MG63 (cell line): ENCODE results near the gene LDHA. TPM values are rescaled to one million over a fixed set of nuclear protein-coding genes. Genes with fewer than 3 reads are reported as not detected.
"Not testable (repeated sequence)": the region's sequence is repeated elsewhere in the genome, so short reads cannot be mapped to it uniquely, and the experiment has no call there.

ENCODE experiments used
- DNase-seq: peaks from one replicate; pipeline ENCODE4 v3.0.0-alpha.2; 2020
- H3K27me3 ChIP-seq: fragments of 250-450 bp; sonication (Bioruptor Pico); 2 replicates; pipeline ENCODE4 v1.5.1; 2020; ENCODE audit warnings: mild to moderate bottlenecking, moderate library complexity
- H3K36me3 ChIP-seq: fragments of 250-450 bp; sonication (Bioruptor Pico); 2 replicates; pipeline ENCODE4 v1.5.1; 2020; ENCODE audit warnings: mild to moderate bottlenecking, moderate library complexity
- H3K4me3 ChIP-seq: fragments of 250-450 bp; sonication (Bioruptor Pico); 2 replicates; pipeline ENCODE4 v1.5.1; 2020; ENCODE audit warnings: mild to moderate bottlenecking, moderate library complexity
- H3K9me3 ChIP-seq: fragments of 250-450 bp; sonication (Bioruptor Pico); 2 replicates; pipeline ENCODE4 v1.5.1; 2020; ENCODE audit warnings: mild to moderate bottlenecking, moderate library complexity
- total RNA-seq: library from RNA; depleted of rRNA; stranded (reverse); fragments of >200 nt; shearing (Covaris generic); gene quantifications from 2 replicates; pipeline ENCODE4 v1.2.3, GENCODE V29; 2014; ENCODE audit warnings: low replicate concordance

The LDHA gene
- total RNA-seq, 1 experiment from 2014 or later = 319 TPM

DNA sequence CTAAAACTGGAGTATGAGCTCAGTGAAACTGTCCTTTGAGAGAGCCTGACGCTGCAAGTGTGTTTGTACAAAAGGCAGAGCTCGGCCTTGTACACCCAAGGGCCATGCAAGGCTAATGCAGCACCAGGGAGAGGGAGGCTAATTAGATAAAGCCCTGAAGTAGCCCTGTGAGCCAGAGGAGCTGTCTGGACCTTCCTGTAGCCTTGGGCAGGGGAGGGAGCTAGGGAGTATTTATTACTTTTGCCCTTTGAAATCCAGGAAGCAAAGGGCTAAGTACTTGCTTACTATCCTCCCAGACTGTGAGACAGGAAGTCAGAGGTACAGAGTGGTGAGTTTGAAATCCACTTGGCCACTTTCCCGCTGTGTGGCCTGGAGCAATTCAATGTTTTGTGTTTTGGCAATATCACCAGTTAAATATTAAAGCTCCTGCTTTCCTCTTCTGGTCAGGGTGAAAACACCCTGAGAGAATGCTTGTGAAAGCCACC, 10.2 kb upstream of the LDHA start:
- H3K27me3 ChIP-seq = no peaks in the 10 kb centered on the region
- H3K36me3 ChIP-seq = no peaks in the 10 kb centered on the region
- peak; percentile 73 for DNase-seq
- no peaks in the 10 kb centered on the region for H3K9me3 ChIP-seq
- no peak overlapping the region for H3K4me3 ChIP-seq

DNA sequence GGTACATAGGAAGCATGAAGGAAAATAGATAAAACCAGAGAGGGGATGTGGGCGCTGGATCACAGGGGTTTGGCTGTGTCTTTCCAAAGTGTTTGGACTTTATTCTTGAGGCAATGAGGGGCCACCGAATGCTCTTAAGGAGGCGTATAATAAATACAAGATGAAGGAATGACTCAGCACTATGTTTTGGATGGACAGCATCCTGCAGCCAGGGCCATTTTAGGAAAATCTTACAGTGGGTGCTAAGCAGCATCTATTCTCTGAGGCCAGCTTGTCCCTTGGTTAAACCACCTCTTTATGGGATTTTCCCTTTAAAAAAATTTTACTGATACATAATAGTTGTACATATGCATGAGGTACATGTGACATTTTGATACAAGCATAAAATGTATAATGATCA, 4.3 kb upstream of the LDHA start:
- Histone ChIP-seq H3K4me3 (no peak overlapping the region), H3K27me3 (no peaks in the 10 kb centered on the region), H3K9me3 (no peaks in the 10 kb centered on the region), H3K36me3 (peaks cover 5% of the 10 kb centered on the region)
- no peak for DNase-seq

DNA sequence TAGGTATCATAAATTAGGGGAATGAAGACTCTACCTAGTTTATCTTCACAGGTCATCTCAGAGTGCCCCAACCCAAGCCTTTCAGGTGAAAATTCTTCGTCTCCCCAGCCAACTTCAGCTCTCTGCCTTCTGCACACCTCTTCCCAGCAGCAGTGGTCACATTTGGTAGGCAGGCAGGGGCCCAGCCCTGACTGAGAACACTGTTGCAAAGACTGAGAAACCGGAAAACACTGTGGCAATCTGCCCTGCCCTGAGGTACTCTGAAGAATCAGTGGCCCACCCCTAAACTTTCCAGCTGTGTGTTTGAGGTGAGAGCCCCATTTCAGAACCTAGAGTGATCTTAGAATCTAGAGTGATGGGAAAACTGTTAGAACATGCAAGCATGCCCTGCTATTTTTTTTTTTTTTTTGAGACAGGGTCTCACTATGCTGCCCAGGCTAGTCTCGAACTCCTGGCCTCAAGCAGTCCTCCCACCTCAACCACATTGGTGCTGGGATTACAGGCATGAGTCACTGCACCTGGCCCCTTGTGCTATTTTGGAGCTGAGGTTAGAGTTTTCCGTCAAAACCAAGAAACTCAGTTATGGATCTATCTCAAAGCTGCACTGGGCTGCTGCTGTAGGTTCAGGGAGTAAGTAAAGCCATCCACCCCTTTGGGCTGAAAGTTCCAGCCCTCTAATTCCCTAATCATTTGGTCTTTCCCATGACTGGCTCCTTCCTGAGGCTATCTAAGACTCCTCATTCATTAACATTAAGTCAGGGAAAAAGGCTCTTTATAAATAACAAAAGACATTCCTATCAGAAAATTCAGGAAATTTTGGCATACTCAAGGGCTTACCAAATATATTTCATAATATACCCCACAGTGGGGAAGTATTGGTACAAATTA, 1.7 kb upstream of the LDHA start:
- Histone ChIP-seq H3K36me3 (peaks cover 27% of the 10 kb centered on the region), H3K27me3 (no peaks in the 10 kb centered on the region), H3K9me3 (no peaks in the 10 kb centered on the region), H3K4me3 (no peak overlapping the region)
- DNase-seq = no peak

DNA sequence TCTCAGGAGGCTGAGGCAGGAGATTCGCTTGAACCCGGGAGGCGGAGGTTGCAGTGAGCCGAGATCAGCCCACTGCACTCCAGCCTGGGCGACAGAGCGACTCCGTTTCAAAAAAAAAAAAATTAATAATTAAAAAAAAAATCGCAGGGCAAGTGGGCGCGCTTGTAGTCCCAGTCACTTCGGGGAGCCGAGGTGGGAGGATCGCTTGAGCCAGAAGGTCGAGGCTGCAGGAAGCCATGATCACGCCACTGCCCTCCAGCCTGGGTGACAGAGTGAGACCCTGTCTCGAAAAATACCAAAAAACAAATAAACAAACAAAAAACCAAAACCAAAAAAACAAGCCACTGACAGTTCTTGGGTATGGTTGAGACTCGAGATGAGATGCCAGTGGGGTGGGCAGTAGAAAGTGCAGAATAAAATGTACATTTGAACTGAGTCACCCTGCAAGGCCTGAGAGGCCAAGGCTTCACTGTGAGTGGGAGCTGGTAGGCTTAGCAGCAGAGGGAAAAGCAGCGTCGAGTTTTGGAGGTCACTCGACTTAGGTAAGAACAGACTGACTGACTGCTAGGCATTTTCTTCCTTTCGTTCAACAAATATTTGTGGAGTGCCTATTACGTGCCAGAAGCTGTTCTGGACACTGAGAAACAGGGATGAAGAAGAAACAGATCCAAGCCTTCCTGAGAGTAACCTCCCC, 635 bp upstream of the LDHA start:
- DNase-seq = no peak
- no peaks in the 10 kb centered on the region for H3K27me3 ChIP-seq
- H3K36me3 ChIP-seq = peaks cover 35% of the 10 kb centered on the region
- H3K9me3 ChIP-seq = no peaks in the 10 kb centered on the region
- H3K4me3 ChIP-seq = peak overlapping the region; percentile 94

DNA sequence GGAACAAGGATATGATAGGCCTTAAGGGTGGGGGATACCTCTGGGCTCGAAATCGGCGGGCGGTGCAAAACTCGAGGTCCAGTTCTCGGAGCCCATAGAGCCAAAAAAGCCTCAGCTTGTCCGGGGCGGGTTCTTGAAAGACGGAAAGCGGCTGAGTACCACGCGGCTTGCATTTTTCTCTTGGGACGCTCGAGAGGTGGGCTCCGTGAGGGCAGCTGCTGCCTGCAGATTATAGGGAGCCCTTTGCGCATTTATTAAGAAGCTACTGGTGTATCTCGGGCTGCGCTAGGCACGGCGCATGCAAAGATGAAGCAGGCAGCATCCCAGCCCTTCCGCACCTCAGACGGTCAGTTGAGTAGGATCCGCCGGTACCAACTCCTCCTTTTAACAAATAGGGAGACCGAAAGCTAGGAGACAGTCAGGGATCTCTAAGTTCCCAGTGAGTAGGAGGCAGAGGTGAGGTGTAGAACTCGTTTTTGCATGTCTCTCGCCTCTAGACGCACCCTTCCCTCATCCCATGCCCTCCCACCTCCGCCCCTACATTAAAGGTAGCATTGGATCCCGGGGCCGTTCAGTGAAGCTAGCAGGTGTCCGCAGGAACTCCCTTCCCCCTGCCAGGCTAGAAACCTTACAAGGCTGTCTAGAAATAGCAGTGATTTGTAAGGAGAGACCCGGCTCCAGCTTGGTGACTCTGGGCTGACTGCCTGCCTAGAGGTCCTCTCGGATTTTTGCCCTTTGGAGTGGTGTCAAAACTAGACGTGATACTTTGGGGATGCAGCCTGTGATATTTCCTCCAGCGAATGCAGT, 768 bp downstream of the LDHA start:
- no peak for DNase-seq
- peaks cover 49% of the 10 kb centered on the region for H3K36me3 ChIP-seq

DNA sequence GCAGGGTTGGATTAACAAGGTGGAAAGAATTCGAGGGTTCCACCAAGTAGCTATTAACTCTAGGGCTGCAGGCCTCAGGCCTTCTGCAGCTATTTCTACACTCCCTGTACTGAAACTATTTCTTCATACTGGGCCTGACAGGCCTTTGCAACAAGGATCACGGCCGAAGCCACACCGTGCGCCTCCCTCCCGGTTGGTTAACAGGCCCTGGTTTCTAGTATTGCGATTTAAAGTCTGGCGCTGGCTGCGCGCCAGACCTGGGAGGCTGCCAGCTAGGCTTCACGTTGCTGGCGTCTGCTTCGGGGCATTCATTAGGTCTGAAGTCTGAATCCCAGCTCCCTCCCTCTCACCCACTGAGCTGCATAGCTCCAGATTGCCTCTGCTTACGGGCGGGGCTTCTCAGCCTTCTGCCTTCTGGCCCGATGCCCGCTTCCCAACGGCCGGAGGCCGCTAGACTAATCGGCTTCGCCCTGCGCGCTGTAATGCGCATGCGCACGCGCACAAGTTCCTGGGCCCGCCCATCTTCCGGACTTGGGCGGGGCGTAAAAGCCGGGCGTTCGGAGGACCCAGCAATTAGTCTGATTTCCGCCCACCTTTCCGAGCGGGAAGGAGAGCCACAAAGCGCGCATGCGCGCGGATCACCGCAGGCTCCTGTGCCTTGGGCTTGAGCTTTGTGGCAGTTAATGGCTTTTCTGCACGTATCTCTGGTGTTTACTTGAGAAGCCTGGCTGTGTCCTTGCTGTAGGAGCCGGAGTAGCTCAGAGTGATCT, 1.6 kb downstream of the LDHA start:
- DNase-seq = peak; percentile 96
- H3K4me3 ChIP-seq = peak overlapping the region; percentile 94
- H3K36me3 ChIP-seq = peaks cover 53% of the 10 kb centered on the region
- H3K27me3 ChIP-seq = no peaks in the 10 kb centered on the region
- H3K9me3 ChIP-seq = no peaks in the 10 kb centered on the region

More for the DNA sequence above, 768 bp downstream of the LDHA start:
- Histone ChIP-seq H3K4me3 (peak overlapping the region; percentile 94), H3K27me3 (no peaks in the 10 kb centered on the region), H3K9me3 (no peaks in the 10 kb centered on the region)

DNA sequence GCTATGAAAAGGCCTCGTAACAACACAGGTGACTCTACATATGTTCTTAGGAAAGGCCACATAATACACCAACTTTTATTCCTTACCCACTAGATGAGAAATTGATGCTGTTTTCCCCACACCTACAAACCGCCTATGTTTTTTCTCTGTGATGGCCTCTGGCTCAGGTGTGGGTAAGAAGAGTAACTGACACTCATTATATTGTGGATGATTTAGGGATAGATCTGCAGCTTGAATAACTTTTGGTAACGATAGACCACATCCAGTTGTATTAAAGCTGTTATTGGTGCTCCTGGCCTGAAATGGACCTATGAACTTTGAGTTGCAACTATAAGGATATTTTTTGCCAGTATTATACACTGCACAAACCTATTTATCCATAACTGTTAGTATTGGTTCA, 3.6 kb downstream of the LDHA start:
- H3K36me3 ChIP-seq = peaks cover 64% of the 10 kb centered on the region
- H3K9me3 ChIP-seq = no peaks in the 10 kb centered on the region
- DNase-seq = no peak
- H3K27me3 ChIP-seq = no peaks in the 10 kb centered on the region
- no peak overlapping the region for H3K4me3 ChIP-seq

DNA sequence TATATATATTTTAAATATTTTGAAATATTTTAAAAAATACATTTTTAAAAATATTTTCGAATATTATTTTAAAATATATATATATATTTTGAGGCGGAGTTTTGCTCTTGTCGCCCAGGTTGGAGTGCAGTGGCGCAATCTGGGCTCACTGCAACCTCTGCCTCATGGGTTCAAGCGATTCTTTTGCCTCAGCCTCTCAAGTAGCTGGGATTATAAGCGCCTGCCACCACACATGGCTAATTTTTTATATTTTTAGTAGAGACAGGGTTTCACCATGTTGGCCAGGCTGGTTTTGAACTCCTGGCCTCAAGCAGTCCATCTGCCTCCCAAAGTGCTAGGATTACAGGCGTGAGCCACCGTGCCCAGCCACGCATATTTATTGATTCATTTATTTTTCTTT, 6.7 kb downstream of the LDHA start:
- H3K4me3 ChIP-seq, H3K27me3 ChIP-seq, H3K9me3 ChIP-seq, DNase-seq: not testable (repeated sequence)
- H3K36me3 ChIP-seq = peaks cover 80% of the 10 kb centered on the region

DNA sequence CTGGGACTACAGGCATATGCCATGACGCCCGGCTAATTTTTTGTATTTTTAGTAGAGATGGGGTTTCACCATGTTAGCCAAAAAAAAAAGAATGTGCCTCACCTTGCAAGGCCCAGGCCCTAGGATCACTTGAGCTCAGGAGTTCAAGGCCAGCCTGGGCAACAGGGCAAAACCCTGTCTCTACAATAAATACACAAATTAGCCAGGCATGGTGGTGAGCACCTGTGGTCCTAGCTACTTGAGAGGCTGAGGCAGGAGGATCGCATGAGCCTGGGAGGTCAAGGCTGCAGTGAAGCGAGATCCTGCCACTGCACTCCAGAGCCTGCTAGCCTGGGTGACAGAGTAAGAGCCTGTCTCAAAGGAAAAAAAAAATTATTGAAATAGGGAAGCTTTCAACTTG, 9.7 kb downstream of the LDHA start:
- Histone ChIP-seq H3K4me3 (no peak overlapping the region), H3K27me3 (no peaks in the 10 kb centered on the region), H3K9me3 (no peaks in the 10 kb centered on the region), H3K36me3 (peaks cover 71% of the 10 kb centered on the region)
- no peak for DNase-seq

DNA sequence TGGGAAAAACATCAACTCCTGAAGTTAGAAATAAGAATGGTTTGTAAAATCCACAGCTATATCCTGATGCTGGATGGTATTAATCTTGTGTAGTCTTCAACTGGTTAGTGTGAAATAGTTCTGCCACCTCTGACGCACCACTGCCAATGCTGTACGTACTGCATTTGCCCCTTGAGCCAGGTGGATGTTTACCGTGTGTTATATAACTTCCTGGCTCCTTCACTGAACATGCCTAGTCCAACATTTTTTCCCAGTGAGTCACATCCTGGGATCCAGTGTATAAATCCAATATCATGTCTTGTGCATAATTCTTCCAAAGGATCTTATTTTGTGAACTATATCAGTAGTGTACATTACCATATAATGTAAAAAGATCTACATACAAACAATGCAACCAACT, 13.0 kb downstream of the LDHA start:
- H3K4me3 ChIP-seq, DNase-seq: not testable (repeated sequence)
- H3K36me3 ChIP-seq = peaks cover 50% of the 10 kb centered on the region

DNA sequence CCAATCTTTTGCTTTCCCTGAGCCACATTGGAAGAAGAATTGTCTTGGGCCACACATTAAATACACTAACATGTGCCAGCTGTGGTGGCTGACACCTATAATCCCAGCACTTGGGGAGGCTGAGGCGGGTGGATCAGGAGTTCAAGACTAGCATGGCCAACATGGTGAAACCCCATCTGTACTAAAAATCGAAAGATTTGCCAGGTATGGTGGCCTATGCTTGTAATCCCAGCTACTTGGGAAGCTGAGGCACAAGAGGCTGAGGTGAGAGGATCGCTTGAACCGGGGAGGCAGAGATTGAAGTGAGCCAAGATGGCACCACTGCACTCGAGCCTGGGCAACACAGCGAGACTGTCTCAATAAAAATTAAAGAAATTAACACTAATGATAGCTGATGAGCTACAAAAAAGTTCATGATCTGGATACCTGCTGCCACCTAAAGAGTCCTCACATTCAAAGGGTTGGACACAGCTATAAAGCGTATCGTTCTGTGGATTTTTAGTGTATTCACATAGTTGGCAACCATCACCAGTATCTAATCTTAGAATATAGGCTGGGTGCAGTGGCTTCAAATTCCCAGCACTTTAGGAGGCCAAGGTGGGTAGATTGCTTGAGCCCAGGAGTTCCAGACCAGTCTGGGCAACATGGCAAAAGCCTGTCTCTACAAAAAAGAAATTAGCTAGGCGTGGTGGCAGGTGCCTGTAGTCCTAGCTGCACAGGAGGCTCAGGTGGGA, 14.4 kb downstream of the LDHA start:
- no peaks in the 10 kb centered on the region for H3K27me3 ChIP-seq
- no peaks in the 10 kb centered on the region for H3K9me3 ChIP-seq
- DNase-seq = no peak
- H3K4me3 ChIP-seq = no peak overlapping the region
- peaks cover 37% of the 10 kb centered on the region for H3K36me3 ChIP-seq

More for the DNA sequence above, 13.0 kb downstream of the LDHA start:
- H3K27me3 ChIP-seq, H3K9me3 ChIP-seq: not testable (repeated sequence)

DNA sequence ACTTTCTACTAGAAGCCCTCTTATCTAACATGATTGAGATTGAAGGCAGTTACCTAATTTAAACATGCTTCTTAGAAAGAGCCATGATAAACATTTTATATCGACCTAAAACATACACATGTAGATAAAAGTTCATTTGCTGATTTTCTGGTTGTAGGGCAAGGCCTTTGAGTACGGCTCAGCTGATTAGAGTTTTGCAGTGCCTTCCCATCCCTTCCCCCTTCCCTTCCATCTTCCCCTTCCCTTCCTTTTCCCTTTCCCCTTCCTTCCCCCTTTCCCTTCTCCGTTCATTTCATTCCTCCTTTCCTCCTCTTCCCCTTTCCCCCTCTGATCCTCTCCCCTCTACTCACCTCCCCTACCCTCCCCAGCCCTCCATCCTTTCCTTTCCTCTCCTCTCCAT, 22.1 kb downstream of the LDHA start:
- Histone ChIP-seq H3K9me3 (no peaks in the 10 kb centered on the region), H3K4me3 (no peak overlapping the region), H3K27me3 (no peaks in the 10 kb centered on the region), H3K36me3 (no peaks in the 10 kb centered on the region)
- DNase-seq = no peak

DNA sequence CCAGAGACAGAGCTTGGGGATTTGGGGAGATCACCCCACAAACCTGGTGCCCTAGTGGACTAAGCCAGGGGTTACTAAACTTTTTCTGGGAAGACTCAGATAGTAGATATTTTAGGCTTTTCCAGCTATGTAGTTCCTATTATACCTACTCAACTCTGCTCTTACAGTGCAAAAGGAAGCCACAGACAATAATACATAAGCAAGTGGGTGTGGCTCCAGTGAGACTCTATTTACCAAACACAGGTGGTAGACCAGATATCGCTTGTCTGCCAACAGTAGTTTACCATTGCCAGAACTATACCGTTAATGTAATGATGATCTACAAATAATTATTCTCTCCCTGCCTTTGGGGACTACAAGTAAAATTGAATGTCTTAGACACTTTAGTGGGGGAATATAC, 24.7 kb downstream of the LDHA start:
- no peaks in the 10 kb centered on the region for H3K9me3 ChIP-seq
- H3K36me3 ChIP-seq = no peaks in the 10 kb centered on the region
- H3K4me3 ChIP-seq = no peak overlapping the region
- DNase-seq = no peak
- H3K27me3 ChIP-seq = no peaks in the 10 kb centered on the region

DNA sequence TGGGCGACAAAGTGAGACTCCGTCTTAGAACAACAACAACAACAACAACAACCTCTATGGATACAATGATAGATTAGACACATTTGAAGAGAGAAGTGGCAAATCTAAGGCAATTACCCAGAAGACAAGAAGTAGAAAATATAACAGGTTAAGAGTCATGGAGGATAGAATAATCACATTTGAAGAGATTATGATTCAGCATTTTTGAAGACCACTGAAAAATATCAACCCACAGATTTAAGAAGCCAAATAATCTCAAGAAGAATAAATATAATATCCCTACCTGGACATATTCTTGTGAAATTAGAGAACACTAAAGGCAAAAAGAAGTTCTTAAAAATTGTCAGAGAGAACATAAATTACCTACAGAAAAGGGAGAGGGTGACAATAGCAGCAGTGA, 25.7 kb downstream of the LDHA start:
- Histone ChIP-seq H3K27me3 (no peaks in the 10 kb centered on the region), H3K4me3 (no peak overlapping the region), H3K36me3 (no peaks in the 10 kb centered on the region), H3K9me3 (no peaks in the 10 kb centered on the region)
- no peak for DNase-seq

DNA sequence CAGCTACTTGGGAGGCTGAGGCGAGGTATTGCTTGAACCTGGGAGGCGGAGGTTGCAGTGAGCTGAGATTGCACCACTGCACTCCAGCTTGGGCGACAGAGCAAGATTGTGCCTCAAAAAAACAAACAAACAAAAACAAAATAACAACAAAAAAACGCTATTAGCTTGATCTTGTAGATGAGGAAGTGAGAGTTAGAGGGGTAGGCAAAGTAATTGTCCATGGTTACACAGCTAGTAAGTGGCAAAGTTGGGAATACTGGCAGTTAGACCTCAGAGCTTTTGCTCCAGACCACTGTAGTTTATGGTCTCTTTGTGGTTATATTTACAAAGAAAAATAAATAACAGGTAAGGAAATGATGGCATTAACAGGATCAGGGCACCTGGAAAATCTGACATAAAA, 32.9 kb downstream of the LDHA start:
- H3K4me3 ChIP-seq = no peak overlapping the region
- no peaks in the 10 kb centered on the region for H3K36me3 ChIP-seq
- no peaks in the 10 kb centered on the region for H3K27me3 ChIP-seq
- H3K9me3 ChIP-seq = no peaks in the 10 kb centered on the region
- no peak for DNase-seq

DNA sequence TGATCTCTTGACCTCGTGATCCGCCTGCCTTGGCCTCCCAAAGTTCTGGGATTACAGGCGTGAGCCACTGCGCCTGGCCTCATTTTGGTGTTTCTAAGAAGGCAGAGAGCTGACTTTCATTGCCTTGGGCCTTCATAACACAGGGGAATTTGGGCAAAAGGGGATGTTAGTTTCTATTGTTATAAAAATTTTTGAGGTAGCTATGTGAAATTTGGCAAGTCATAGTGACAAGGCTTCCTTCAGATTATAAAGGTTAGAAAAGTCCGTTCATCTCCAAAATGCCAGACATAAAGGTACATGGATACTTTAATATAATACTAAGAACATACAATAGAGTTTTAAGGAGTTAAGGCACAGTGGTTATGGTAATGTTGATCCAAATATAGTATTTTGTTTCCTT, 35.0 kb downstream of the LDHA start:
- no peak for DNase-seq
- H3K4me3 ChIP-seq = no peak overlapping the region
- no peaks in the 10 kb centered on the region for H3K27me3 ChIP-seq
- H3K36me3 ChIP-seq = no peaks in the 10 kb centered on the region
- no peaks in the 10 kb centered on the region for H3K9me3 ChIP-seq
